ENCODE data around the gene MCRIP1. TPM values are rescaled to one million over a fixed set of nuclear protein-coding genes. Genes with fewer than 3 reads are reported as not detected.

MCRIP1 gene
- total and polyA plus RNA-seq, 2 of the 4 experiments (the other 2 are of a cell fraction): 56.5 to 164 TPM

DNA sequence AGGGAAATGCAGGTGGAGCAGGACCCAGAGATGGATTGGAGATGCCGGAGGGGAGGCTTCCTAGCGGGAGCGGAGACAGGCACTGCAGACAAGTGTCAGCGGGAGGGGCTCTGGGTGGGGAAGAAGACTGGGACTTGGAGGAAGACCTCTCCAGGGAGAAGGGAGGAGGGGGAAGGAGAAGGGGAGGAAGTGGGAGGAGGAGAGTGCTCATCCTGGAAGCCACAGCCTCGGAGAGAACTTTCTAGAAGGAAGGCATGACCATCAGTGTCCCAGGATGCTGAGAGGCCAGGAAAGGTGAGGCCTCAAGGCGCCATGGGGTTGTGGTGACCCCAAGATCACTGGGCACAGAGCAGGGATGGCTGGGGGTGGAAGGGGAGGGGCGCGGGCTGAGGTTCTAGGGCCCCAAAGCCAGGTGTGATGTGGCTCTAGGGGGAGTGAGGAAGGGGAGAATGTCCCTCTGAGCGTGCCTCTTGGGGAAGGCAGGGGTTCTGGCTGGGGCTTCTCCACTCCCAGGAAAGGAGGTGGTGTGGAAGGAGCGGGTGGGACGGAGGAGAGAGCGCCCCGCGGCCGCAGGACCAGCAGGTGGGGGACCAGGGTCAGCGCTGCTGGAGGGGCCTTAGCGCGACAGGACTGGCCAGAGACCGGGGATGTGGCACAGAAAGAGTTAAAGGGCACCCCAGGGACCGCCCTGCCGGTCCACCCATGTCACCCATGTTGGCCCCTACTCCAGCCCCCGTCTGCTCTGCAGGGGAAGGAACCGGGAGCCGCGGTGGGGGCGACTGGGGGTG is 30.0 kb downstream of the MCRIP1 start:
- WGBS, 2 experiments (ENCODE audit: extremely low coverage in 2 of 2, insufficient read length in 1 of 2): 8% methylated on average over 4 of the region's 26 CpGs; no CpG with 5 or more reads in 1 of the 2 experiments
- no peak overlapping the region for H4K8ac ChIP-seq (ENCODE audit: low read depth in 2 of 2, low read length in 2 of 2)
- no peak overlapping the region for H3K4ac ChIP-seq (ENCODE audit: low read depth, low read length)
- H4K91ac ChIP-seq (ENCODE audit: insufficient read depth, low read depth, low read length): no peak overlapping the region
- H2BK20ac ChIP-seq (ENCODE audit: low read depth, low read length): no peak overlapping the region
- H3K79me1 ChIP-seq (ENCODE audit: low read depth in 1 of 2, low read length in 2 of 2): no peaks in the 10 kb centered on the region
- POLR2A ChIA-PET (ENCODE audit: unreplicated experiment): no interaction called here
- no peak for TF ChIP-seq CEBPB (IDR thresholded peaks at IDR 0.05; ENCODE audit: low read depth, low read length)
- TF ChIP-seq ELK1 (IDR thresholded peaks at IDR 0.05; ENCODE audit: borderline replicate concordance, low read depth, low read length): no peak
- no peak for TF ChIP-seq RAD21 (IDR thresholded peaks at IDR 0.05; ENCODE audit: low read length)
- TF ChIP-seq CHD1 (IDR thresholded peaks at IDR 0.05; ENCODE audit: low read depth, low read length): no peak
- no peak for TF ChIP-seq POLR2A (IDR thresholded peaks at IDR 0.05; ENCODE audit: low read depth, low read length)
- no peak for TF ChIP-seq MAFK (IDR thresholded peaks at IDR 0.05; ENCODE audit: low read depth, low read length)
- no peak for TF ChIP-seq MAZ (IDR thresholded peaks at IDR 0.05; ENCODE audit: borderline replicate concordance, low read depth, low read length)
- TF ChIP-seq, protein P1, sequence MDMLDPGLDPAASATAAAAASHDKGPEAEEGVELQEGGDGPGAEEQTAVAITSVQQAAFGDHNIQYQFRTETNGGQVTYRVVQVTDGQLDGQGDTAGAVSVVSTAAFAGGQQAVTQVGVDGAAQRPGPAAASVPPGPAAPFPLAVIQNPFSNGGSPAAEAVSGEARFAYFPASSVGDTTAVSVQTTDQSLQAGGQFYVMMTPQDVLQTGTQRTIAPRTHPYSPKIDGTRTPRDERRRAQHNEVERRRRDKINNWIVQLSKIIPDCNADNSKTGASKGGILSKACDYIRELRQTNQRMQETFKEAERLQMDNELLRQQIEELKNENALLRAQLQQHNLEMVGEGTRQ (IDR thresholded peaks at IDR 0.05; ENCODE audit: low read depth, low read length): no peak
- dilution Hi-C loops (cut with HindIII; ENCODE audit: low sequenced_read_pairs, unreplicated experiment): no loop called here
- H2AK5ac ChIP-seq (ENCODE audit: low read depth, low read length): no peak overlapping the region
- no peak overlapping the region for H2BK120ac ChIP-seq (ENCODE audit: low read depth, low read length)
- intact Hi-C loops (cut with micrococcal nuclease): no loop called here
- H3K27ac ChIP-seq (ENCODE audit: insufficient read depth, low read length): no peak overlapping the region
- H2AK9ac ChIP-seq (replicated peaks; ENCODE audit: low read depth, low read length, poor library complexity): peak overlapping the region; percentile 61
- H4K20me1 ChIP-seq (ENCODE audit: insufficient read depth, low read length): no peaks in the 10 kb centered on the region
- no peak overlapping the region for H2BK5ac ChIP-seq (ENCODE audit: low read depth, low read length, poor library complexity, severe bottlenecking)
- BruUV-seq (replicated peaks): no TSS peak
- no peak overlapping the region for H4K5ac ChIP-seq (ENCODE audit: low read depth, low read length)
- in situ Hi-C loops (cut with MboI; ENCODE audit: low sequenced_read_pairs): no loop called here
- H3K18ac ChIP-seq (ENCODE audit: low read depth, low read length): no peak overlapping the region
- CTCF ChIA-PET: no interaction called here
- H3K9me3 ChIP-seq (ENCODE audit: control insufficient read depth, insufficient read depth, low read length): peaks cover 8% of the 10 kb centered on the region
- H3K9ac ChIP-seq (ENCODE audit: low read depth, low read length): no peak overlapping the region
- no peak overlapping the region for H3K14ac ChIP-seq (replicated peaks; ENCODE audit: low read depth, low read length)
- H2AFZ ChIP-seq (replicated peaks; ENCODE audit: low read length, poor library complexity): peak overlapping the region; percentile 23
- no peak overlapping the region for H2BK15ac ChIP-seq (ENCODE audit: low read depth, low read length)
- no peaks in the 10 kb centered on the region for H3K4me1 ChIP-seq (ENCODE audit: control insufficient read depth, insufficient read depth, low read length)
- H3K27me3 ChIP-seq (ENCODE audit: control insufficient read depth, insufficient read depth, low read length): peaks cover 74% of the 10 kb centered on the region
- H3K4me2 ChIP-seq (ENCODE audit: low read depth, low read length): no peak overlapping the region
- H3K36me3 ChIP-seq (ENCODE audit: control insufficient read depth, insufficient read depth, low read length): no peaks in the 10 kb centered on the region
- no peak overlapping the region for H3K56ac ChIP-seq (ENCODE audit: extremely low read depth, insufficient read depth, low read length)
- DNase-seq (no peak), ATAC-seq (ENCODE audit: low read depth) (no peak)
- H3K23ac ChIP-seq (ENCODE audit: low read depth, low read length): no peak overlapping the region
- H3K4me3 ChIP-seq (ENCODE audit: insufficient read depth, low read depth, low read length): no peak overlapping the region
- no peaks in the 10 kb centered on the region for H3K9me1 ChIP-seq (ENCODE audit: insufficient read depth, low read length)
